Lower leg skin (tissue), 3 donors: ENCODE results near the gene GLDN.

Source experiments
- CTCF ChIP-seq, 3 donors: fragments of 450-650 bp; IDR thresholded peaks; one replicate each; pipeline ENCODE4 v1.5.1; 2016; ENCODE audit warnings: antibody characterized with exemption in 3 of 3, mild to moderate bottlenecking in 3 of 3, moderate library complexity in 2 of 3
- POLR2A ChIP-seq, 2 donors: fragments of 450-650 bp; IDR thresholded peaks; one replicate each; pipeline ENCODE4 v1.6.1; 2016 to 2017; ENCODE audit warnings: antibody characterized with exemption in 2 of 2, mild to moderate bottlenecking in 1 of 2, moderate library complexity in 1 of 2

- no peak for TF ChIP-seq CTCF (IDR thresholded peaks at IDR 0.05)
- TF ChIP-seq POLR2A (IDR thresholded peaks at IDR 0.05) = no peak
Measured at GRCh38 chr15:51343466-51343865, 2.0 kb downstream of the GLDN start.
